Retinal pigment epithelial cell (primary cell): ENCODE measurements around the gene CAPN10.

Experiments used
- DNase-seq: peaks from one replicate; pipeline ENCODE4 v3.0.0-alpha.2; 2010; ENCODE audit warnings: low read depth
- H3K4me3 ChIP-seq: 2 replicates; pipeline ENCODE4 v1.5.1; 2011; ENCODE audit warnings: mild to moderate bottlenecking, low read length, control low read depth, moderate library complexity
- CTCF ChIP-seq: conservative IDR thresholded peaks from 2 replicates; pipeline ENCODE4 v1.5.1; 2011; ENCODE audit warnings: low read depth, low read length, control low read depth, inconsistent platforms

Gene CAPN10

GRCh38 chr2:240577281-240578109, 9.0 kb upstream of the CAPN10 start:
- DNase-seq: no peak
- no peak overlapping the region for H3K4me3 ChIP-seq
- TF ChIP-seq CTCF: no peak

DNA sequence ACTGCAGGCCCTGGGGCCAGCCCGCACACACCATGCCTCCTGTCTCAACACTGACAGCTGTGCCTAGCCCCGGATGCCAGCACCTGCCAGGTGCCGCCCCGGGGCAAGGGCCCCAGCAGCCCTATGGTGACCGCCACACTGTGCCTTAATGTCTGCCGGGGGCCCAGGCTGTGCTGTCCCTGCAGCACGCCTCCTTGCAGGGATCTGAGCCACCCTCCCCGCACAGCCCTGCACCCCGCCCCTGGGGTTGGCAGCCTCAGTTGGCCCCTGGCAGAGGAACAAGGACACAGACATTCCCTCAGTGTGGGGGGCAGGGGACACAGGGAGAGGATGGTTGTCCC, 8.5 kb upstream of the CAPN10 start:
- no peak overlapping the region for H3K4me3 ChIP-seq
- DNase-seq: no peak
- TF ChIP-seq CTCF: no peak

- H3K4me3 ChIP-seq: no peak overlapping the region
- no peak for DNase-seq
- TF ChIP-seq CTCF: no peak
Measured at GRCh38 chr2:240578488-240578887, 8.0 kb upstream of the CAPN10 start.

DNA sequence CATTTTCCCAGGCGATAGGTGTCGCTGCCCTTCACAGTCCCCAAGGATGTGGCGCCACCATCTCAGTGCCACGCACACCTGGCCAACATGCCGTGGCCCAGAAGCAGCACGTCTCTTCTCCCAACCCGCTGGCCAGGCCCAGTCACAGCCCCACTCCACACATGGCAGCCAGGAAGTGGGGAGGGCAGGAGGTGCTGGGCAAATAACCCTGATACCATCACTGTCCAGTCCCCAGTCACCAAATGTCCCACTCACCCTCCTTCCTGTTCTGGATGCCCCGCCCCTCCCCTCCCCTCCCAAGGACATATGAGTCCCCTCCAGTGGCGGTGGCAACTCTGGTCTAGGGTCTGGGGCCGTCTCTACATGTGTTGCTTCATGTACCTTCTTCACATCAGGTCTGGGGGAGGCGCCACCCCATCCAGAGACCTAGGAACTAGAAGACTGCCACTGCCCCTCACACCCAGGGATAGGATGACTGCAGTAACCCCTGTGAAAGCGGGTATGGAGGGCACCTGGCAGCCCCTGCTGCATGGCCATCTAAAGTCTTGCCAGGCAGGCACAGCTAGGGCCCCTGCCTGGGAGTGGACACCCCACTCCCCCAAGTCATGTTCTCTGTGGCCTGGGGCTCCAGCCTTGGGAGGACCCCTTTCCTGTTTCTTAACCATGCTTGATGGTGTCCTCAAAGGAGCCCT, 7.3 kb upstream of the CAPN10 start:
- TF ChIP-seq CTCF: no peak
- no peak overlapping the region for H3K4me3 ChIP-seq
- no peak for DNase-seq

GRCh38 chr2:240579771-240580614, 6.5 kb upstream of the CAPN10 start:
- TF ChIP-seq CTCF: peak; percentile 28
- no peak for DNase-seq
- no peak overlapping the region for H3K4me3 ChIP-seq

DNA sequence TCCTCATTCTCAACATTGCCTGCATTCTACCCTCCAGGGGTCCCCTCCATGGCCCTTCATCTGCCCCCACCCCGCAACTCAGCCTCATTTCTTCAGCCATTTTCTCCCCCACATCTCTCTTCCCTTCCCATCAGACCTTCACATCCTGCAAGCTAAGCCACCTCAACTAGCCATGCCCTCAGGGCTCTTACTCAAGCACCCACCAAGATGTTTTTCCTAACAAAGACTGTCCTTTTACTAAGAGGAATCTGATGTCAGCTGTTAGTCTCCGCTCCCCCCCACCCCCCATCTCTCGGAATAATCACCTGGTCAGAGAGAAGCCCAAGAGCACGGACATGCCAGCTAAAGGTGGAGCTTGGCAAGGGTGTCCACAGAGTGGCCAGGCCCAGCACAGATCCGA, 4.7 kb upstream of the CAPN10 start:
- no peak overlapping the region for H3K4me3 ChIP-seq
- DNase-seq: no peak
- TF ChIP-seq CTCF: no peak
